IMR-90 (cell line): ENCODE measurements around the gene ARHGEF40. TPM values are rescaled to one million over a fixed set of nuclear protein-coding genes. Genes with fewer than 3 reads are reported as not detected.

Source experiments
- ATAC-seq: fragments of 200-7000 bp; cut with Tn5 transposase; 2 replicates; pipeline ENCODE4 v1.9.1; 2020; ENCODE audit warnings: low read depth, mild to moderate bottlenecking, moderate library complexity
- BruUV-seq: library from RNA; stranded (reverse); fragments of 400-500 nt; replicated peaks from 2 replicates; lab custom pipeline; 2021; lab: Mats Ljungman, UMichigan
- CTCF ChIA-PET: fragments of 300-600 bp; formaldehyde crosslinking; extraction: SDS; loops from one replicate; lab custom pipeline; 2021; ENCODE audit warnings: antibody characterized with exemption; lab: Yijun Ruan, JAX
- POLR2A ChIA-PET: fragments of 300-600 bp; sonication (Branson Sonifier 250); formaldehyde crosslinking; loops from one replicate; lab custom pipeline; 2022; ENCODE audit warnings: antibody characterized with exemption; ENCODE audit not compliant: unreplicated experiment; lab: Charles Lee
- DNase-seq: peaks from one replicate; pipeline ENCODE4 v3.0.0; 2013
- H2AFZ ChIP-seq: replicated peaks from 2 replicates; pipeline ENCODE3; 2013; ENCODE audit warnings: low read length, mild to moderate bottlenecking; ENCODE audit not compliant: poor library complexity
- H2AK5ac ChIP-seq: 2 replicates; pipeline ENCODE4 v1.6.1; 2013; ENCODE audit warnings: low read depth, low read length, inconsistent platforms
- H2AK9ac ChIP-seq: replicated peaks from 2 replicates; pipeline ENCODE3; 2013; ENCODE audit warnings: mild to moderate bottlenecking, low read depth, low read length, moderate library complexity; ENCODE audit not compliant: poor library complexity
- H2BK120ac ChIP-seq: 2 replicates; pipeline ENCODE4 v1.6.1; 2013; ENCODE audit warnings: low read depth, low read length, inconsistent platforms
- H2BK15ac ChIP-seq: 3 replicates; pipeline ENCODE4 v1.6.1; 2013; ENCODE audit warnings: low read depth, low read length, inconsistent platforms
- H2BK20ac ChIP-seq: 2 replicates; pipeline ENCODE4 v1.6.1; 2013; ENCODE audit warnings: low read depth, mild to moderate bottlenecking, inconsistent platforms, low read length, moderate library complexity
- H2BK5ac ChIP-seq: 2 replicates; pipeline ENCODE4 v1.6.1; 2013; ENCODE audit warnings: mild to moderate bottlenecking, low read depth, low read length, inconsistent platforms; ENCODE audit not compliant: poor library complexity, severe bottlenecking
- H3K14ac ChIP-seq: replicated peaks from 2 replicates; pipeline ENCODE4 v1.6.1; 2013; ENCODE audit warnings: low read depth, low read length, inconsistent platforms
- H3K18ac ChIP-seq: 2 replicates; pipeline ENCODE4 v1.6.1; 2013; ENCODE audit warnings: low read depth, low read length, control low read depth
- H3K23ac ChIP-seq: 2 replicates; pipeline ENCODE4 v1.6.1; 2013; ENCODE audit warnings: low read depth, low read length, inconsistent platforms
- H3K27ac ChIP-seq: 2 replicates; pipeline ENCODE4 v1.5.1; 2013; ENCODE audit warnings: mild to moderate bottlenecking, control low read depth, low read length; ENCODE audit not compliant: insufficient read depth
- H3K27me3 ChIP-seq: 2 replicates; pipeline ENCODE4 v1.6.1; 2013; ENCODE audit warnings: low read length; ENCODE audit not compliant: control insufficient read depth, insufficient read depth
- H3K36me3 ChIP-seq: 2 replicates; pipeline ENCODE4 v1.6.1; 2013; ENCODE audit warnings: low read length, mixed read lengths; ENCODE audit not compliant: control insufficient read depth, insufficient read depth
- H3K4ac ChIP-seq: 2 replicates; pipeline ENCODE4 v1.6.1; 2013; ENCODE audit warnings: low read depth, low read length, inconsistent platforms
- H3K4me1 ChIP-seq: 2 replicates; pipeline ENCODE4 v1.6.1; 2013; ENCODE audit warnings: low read length, mixed read lengths; ENCODE audit not compliant: control insufficient read depth, insufficient read depth
- H3K4me2 ChIP-seq: 2 replicates; pipeline ENCODE4 v1.6.1; 2013; ENCODE audit warnings: low read depth, mild to moderate bottlenecking, control low read depth, low read length, moderate library complexity
- H3K4me3 ChIP-seq: 2 replicates; pipeline ENCODE4 v1.5.1; 2013; ENCODE audit warnings: low read depth, mild to moderate bottlenecking, control low read depth, low read length, moderate library complexity; ENCODE audit not compliant: insufficient read depth
- H3K56ac ChIP-seq: 2 replicates; pipeline ENCODE4 v1.6.1; 2013; ENCODE audit warnings: low read length, inconsistent platforms; ENCODE audit not compliant: insufficient read depth; ENCODE audit errors: extremely low read depth
- H3K79me1 ChIP-seq, 2 experiments: 2 replicates each; pipeline ENCODE4 v1.6.1; 2013; ENCODE audit warnings: low read length in 2 of 2, inconsistent platforms in 1 of 2, low read depth in 1 of 2
- H3K9ac ChIP-seq: 2 replicates; pipeline ENCODE4 v1.6.1; 2013; ENCODE audit warnings: low read depth, low read length, control low read depth
- H3K9me1 ChIP-seq: 2 replicates; pipeline ENCODE4 v1.6.1; 2013; ENCODE audit warnings: low read length, inconsistent platforms; ENCODE audit not compliant: insufficient read depth
- H3K9me3 ChIP-seq: 2 replicates; pipeline ENCODE4 v1.6.1; 2013; ENCODE audit warnings: low read length; ENCODE audit not compliant: control insufficient read depth, insufficient read depth
- H4K20me1 ChIP-seq: 2 replicates; pipeline ENCODE4 v1.6.1; 2013; ENCODE audit warnings: low read length, inconsistent platforms; ENCODE audit not compliant: insufficient read depth
- H4K5ac ChIP-seq: 2 replicates; pipeline ENCODE4 v1.6.1; 2013; ENCODE audit warnings: mild to moderate bottlenecking, low read depth, low read length, control low read depth
- H4K8ac ChIP-seq, 2 experiments: 2 replicates each; pipeline ENCODE4 v1.6.1; 2013; ENCODE audit warnings: low read depth in 2 of 2, low read length in 2 of 2, control low read depth in 1 of 2, inconsistent platforms in 1 of 2
- H4K91ac ChIP-seq: 2 replicates; pipeline ENCODE4 v1.6.1; 2013; ENCODE audit warnings: low read depth, low read length, inconsistent platforms; ENCODE audit not compliant: insufficient read depth
- CEBPB ChIP-seq: IDR thresholded peaks from 2 replicates; pipeline ENCODE4 v1.6.1; 2012; ENCODE audit warnings: low read depth, low read length, improper control_type of control experiment
- CHD1 ChIP-seq: IDR thresholded peaks from 2 replicates; pipeline ENCODE4 v1.6.1; 2012; ENCODE audit warnings: low read depth, low read length, improper control_type of control experiment
- CTCF ChIP-seq: conservative IDR thresholded peaks from 2 replicates; pipeline ENCODE4 v1.5.1; 2012; ENCODE audit warnings: mild to moderate bottlenecking, low read depth, low read length, improper control_type of control experiment
- FOS ChIP-seq: fragments of 150-350 bp; IDR thresholded peaks from 2 replicates; pipeline ENCODE4 v1.6.1; 2016; ENCODE audit warnings: low read depth, low read length
- MAZ ChIP-seq: IDR thresholded peaks from 2 replicates; pipeline ENCODE4 v1.6.1; 2012; ENCODE audit warnings: low read depth, mild to moderate bottlenecking, low read length, improper control_type of control experiment, moderate library complexity, borderline replicate concordance
- RAD21 ChIP-seq: IDR thresholded peaks from 2 replicates; pipeline ENCODE4 v1.6.1; 2012; ENCODE audit warnings: low read length, improper control_type of control experiment
- SMC3 ChIP-seq: fragments of 150-350 bp; IDR thresholded peaks from 2 replicates; pipeline ENCODE4 v1.6.1; 2016; ENCODE audit warnings: low read depth, mild to moderate bottlenecking, antibody characterized with exemption, low read length, moderate library complexity
- USF2 ChIP-seq: fragments of 150-350 bp; IDR thresholded peaks from 2 replicates; pipeline ENCODE4 v1.6.1; 2017; ENCODE audit warnings: mild to moderate bottlenecking, antibody characterized with exemption, low read length, low read depth
- WGBS, 2 experiments: methylation state at CpG; one replicate each; pipeline versions ENCODE4 v1.1.5 to v1.1.7; 2013; ENCODE audit warnings: missing lambda C conversion rate in 2 of 2; ENCODE audit not compliant: insufficient read length in 1 of 2; ENCODE audit errors: extremely low coverage in 2 of 2; 5-methylcytosine and 5-hydroxymethylcytosine counted together
- dilution Hi-C: fragments of 300-500 bp; cut with HindIII; formaldehyde crosslinking; loops from one replicate; pipeline ENCODE4 v1.14.3; 2018; ENCODE audit warnings: low sequenced_read_pairs; ENCODE audit not compliant: unreplicated experiment
- in situ Hi-C: fragments of 300-500 bp; cut with MboI; formaldehyde crosslinking; loops from 3 replicates; pipeline ENCODE4 v1.14.3; 2019; ENCODE audit warnings: low sequenced_read_pairs, inconsistent platforms, mixed read lengths
- intact Hi-C: fragments of 100-400 bp; cut with micrococcal nuclease; formaldehyde crosslinking; loops from 2 replicates; pipeline ENCODE4 v1.10.0; 2022
- polyA plus RNA-seq, 3 experiments: library from polyadenylated mRNA; depleted of rRNA; stranded (reverse); fragments of >200 nt; gene quantifications; 2 replicates each; pipeline ENCODE4 v1.2.3, GENCODE V29; 2012; ENCODE audit warnings: low replicate concordance in 1 of 3
- total RNA-seq: library from RNA; depleted of rRNA; stranded (reverse); fragments of >200 nt; gene quantifications from 2 replicates; pipeline ENCODE4 v1.2.3, GENCODE V29; 2012

ARHGEF40 gene
- total and polyA plus RNA-seq, 2 of the 4 experiments (the other 2 are of a cell fraction) = 18.1 to 58.4 TPM

- DNase-seq (no peak), ATAC-seq (no peak)
- H3K9me1 ChIP-seq = no peaks in the 10 kb centered on the region
- BruUV-seq = no TSS peak
- no CpG with 5 or more reads among the region's 6 CpGs for WGBS, 2 experiments
- ChIA-PET CTCF (no interaction called here), POLR2A (no interaction called here)
- H2AK9ac ChIP-seq = no peak overlapping the region
- no peaks in the 10 kb centered on the region for H3K9me3 ChIP-seq
- in situ Hi-C loops (no loop called here), dilution Hi-C loops (no loop called here), intact Hi-C loops (no loop called here)
- H2BK15ac ChIP-seq = no peak overlapping the region
- no peaks in the 10 kb centered on the region for H3K79me1 ChIP-seq
- H3K9ac ChIP-seq = no peak overlapping the region
- H3K27me3 ChIP-seq = peaks cover 5% of the 10 kb centered on the region; the same call in 1 of the 2 replicates
- no peak overlapping the region for H4K91ac ChIP-seq
- no peak overlapping the region for H2BK20ac ChIP-seq
- no peaks in the 10 kb centered on the region for H4K20me1 ChIP-seq
- no peak overlapping the region for H2BK5ac ChIP-seq
- H2BK120ac ChIP-seq = no peak overlapping the region
- no peak overlapping the region for H2AK5ac ChIP-seq
- no peak overlapping the region for H2AFZ ChIP-seq
- H3K36me3 ChIP-seq = no peaks in the 10 kb centered on the region
- H3K4me2 ChIP-seq = no peak overlapping the region
- no peak overlapping the region for H3K4ac ChIP-seq
- no peak overlapping the region for H3K56ac ChIP-seq
- H4K5ac ChIP-seq = no peak overlapping the region
- no peak overlapping the region for H4K8ac ChIP-seq
- no peak overlapping the region for H3K27ac ChIP-seq
- H3K4me1 ChIP-seq = no peaks in the 10 kb centered on the region
- no peak overlapping the region for H3K23ac ChIP-seq
- no peak overlapping the region for H3K14ac ChIP-seq
- H3K4me3 ChIP-seq = no peak overlapping the region
- H3K18ac ChIP-seq = no peak overlapping the region
- TF ChIP-seq FOS (no peak), SMC3 (no peak), CTCF (no peak), CHD1 (no peak), RAD21 (no peak), MAZ (no peak), USF2 (no peak), CEBPB (no peak)
These were observed 50.6 kb downstream of the ARHGEF40 start for GRCh38 chr14:21120686-21121085.
